NCI-H2171 treated with DMSO at 0.1 percent for 48 hours (cell line): ENCODE measurements around the gene LRRN4.

ENCODE experiments used
- DNase-seq: peaks from one replicate; lab custom pipeline; 2025; lab: John Stamatoyannopoulos, UW

The LRRN4 gene

GRCh38 chr20:6053776-6054688 is at the start of gene LRRN4:
TSS of gene LRRN4 (minus strand) at chr20:6054060. CDS start at chr20:6052799, 1,261 bp downstream.
- peak; percentile 99 for DNase-seq

- no peak for DNase-seq
These were observed 49.4 kb upstream of the LRRN4 start for GRCh38 chr20:6103301-6103700.

GRCh38 chr20:6101346-6101745 is 47.5 kb upstream of the LRRN4 start:
- no peak for DNase-seq

- no peak for DNase-seq
These were observed 46.4 kb upstream of the LRRN4 start for GRCh38 chr20:6100246-6100645.

GRCh38 chr20:6099819-6100218 is 46.0 kb upstream of the LRRN4 start:
- no peak for DNase-seq

GRCh38 chr20:6095409-6095808 is 41.5 kb upstream of the LRRN4 start:
- no peak for DNase-seq

GRCh38 chr20:6094565-6094964 is 40.7 kb upstream of the LRRN4 start:
- no peak for DNase-seq

GRCh38 chr20:6094063-6094462 is 40.2 kb upstream of the LRRN4 start:
- DNase-seq, result no peak

- DNase-seq, result no peak
These were observed 37.8 kb upstream of the LRRN4 start for GRCh38 chr20:6091661-6092060.

GRCh38 chr20:6086868-6087267 is 33.0 kb upstream of the LRRN4 start:
- DNase-seq, result no peak

- DNase-seq, result no peak
These were observed 30.1 kb upstream of the LRRN4 start for GRCh38 chr20:6083926-6084325.

- DNase-seq, result no peak
These were observed 27.4 kb upstream of the LRRN4 start for GRCh38 chr20:6081236-6081635.

GRCh38 chr20:6079016-6079415 is 25.2 kb upstream of the LRRN4 start:
- DNase-seq, result no peak

GRCh38 chr20:6075428-6076219 is 21.8 kb upstream of the LRRN4 start:
- peak; percentile 77 for DNase-seq

GRCh38 chr20:6074784-6075183 is 20.9 kb upstream of the LRRN4 start:
- DNase-seq, result no peak

GRCh38 chr20:6074145-6074561 is 20.3 kb upstream of the LRRN4 start:
- DNase-seq, result peak; percentile 32

- DNase-seq, result no peak
These were observed 17.2 kb upstream of the LRRN4 start for GRCh38 chr20:6070829-6071695.

GRCh38 chr20:6069669-6070068 is 15.8 kb upstream of the LRRN4 start:
- no peak for DNase-seq

GRCh38 chr20:6067763-6068318 is 14.0 kb upstream of the LRRN4 start:
- DNase-seq, result no peak

- DNase-seq, result no peak
These were observed 12.7 kb upstream of the LRRN4 start for GRCh38 chr20:6066582-6066981.

- no peak for DNase-seq
These were observed 7.7 kb upstream of the LRRN4 start for GRCh38 chr20:6061544-6061943.

GRCh38 chr20:6060213-6060612 is 6.4 kb upstream of the LRRN4 start:
- no peak for DNase-seq
